Lower leg skin (tissue), 3 donors: ENCODE results near the gene COG1.

Source experiments
- POLR2A ChIP-seq, 2 donors: fragments of 450-650 bp; IDR thresholded peaks; one replicate each; pipeline ENCODE4 v1.6.1; 2016 to 2017; ENCODE audit warnings: antibody characterized with exemption in 2 of 2, mild to moderate bottlenecking in 1 of 2, moderate library complexity in 1 of 2
- TF ChIP-seq, protein P1 (sequence below), 3 donors: fragments of 450-650 bp; IDR thresholded peaks; one replicate each; pipeline ENCODE4 v1.5.1; 2016; ENCODE audit warnings: antibody characterized with exemption in 3 of 3, mild to moderate bottlenecking in 3 of 3, moderate library complexity in 2 of 3

GRCh38 chr17:73256220-73256619 is 63.4 kb downstream of the COG1 start:
- TF ChIP-seq, protein P1, sequence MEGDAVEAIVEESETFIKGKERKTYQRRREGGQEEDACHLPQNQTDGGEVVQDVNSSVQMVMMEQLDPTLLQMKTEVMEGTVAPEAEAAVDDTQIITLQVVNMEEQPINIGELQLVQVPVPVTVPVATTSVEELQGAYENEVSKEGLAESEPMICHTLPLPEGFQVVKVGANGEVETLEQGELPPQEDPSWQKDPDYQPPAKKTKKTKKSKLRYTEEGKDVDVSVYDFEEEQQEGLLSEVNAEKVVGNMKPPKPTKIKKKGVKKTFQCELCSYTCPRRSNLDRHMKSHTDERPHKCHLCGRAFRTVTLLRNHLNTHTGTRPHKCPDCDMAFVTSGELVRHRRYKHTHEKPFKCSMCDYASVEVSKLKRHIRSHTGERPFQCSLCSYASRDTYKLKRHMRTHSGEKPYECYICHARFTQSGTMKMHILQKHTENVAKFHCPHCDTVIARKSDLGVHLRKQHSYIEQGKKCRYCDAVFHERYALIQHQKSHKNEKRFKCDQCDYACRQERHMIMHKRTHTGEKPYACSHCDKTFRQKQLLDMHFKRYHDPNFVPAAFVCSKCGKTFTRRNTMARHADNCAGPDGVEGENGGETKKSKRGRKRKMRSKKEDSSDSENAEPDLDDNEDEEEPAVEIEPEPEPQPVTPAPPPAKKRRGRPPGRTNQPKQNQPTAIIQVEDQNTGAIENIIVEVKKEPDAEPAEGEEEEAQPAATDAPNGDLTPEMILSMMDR (IDR thresholded peaks at IDR 0.05): no peak
- TF ChIP-seq POLR2A (IDR thresholded peaks at IDR 0.05): no peak
